Fibroblast of pulmonary artery (primary cell): ENCODE data around the gene ENTPD3.
A peak's percentile ranks its signal among the peaks of the same experiment; 100 is the strongest.

Experiments
- DNase-seq: peaks from one replicate; pipeline ENCODE4 v3.0.0-alpha.2; 2010; ENCODE audit warnings: low read depth
- H3K4me3 ChIP-seq: replicated peaks from 2 replicates; pipeline ENCODE4 v1.5.1; 2011; ENCODE audit warnings: low read depth, mild to moderate bottlenecking, control low read depth, low read length, moderate library complexity
- TF ChIP-seq, protein P1 (sequence below): IDR thresholded peaks from 2 replicates; pipeline ENCODE4 v1.5.1; 2011; ENCODE audit warnings: mild to moderate bottlenecking, control low read depth, low read length, inconsistent platforms; ENCODE audit errors: missing control alignments

ENTPD3 gene

DNA sequence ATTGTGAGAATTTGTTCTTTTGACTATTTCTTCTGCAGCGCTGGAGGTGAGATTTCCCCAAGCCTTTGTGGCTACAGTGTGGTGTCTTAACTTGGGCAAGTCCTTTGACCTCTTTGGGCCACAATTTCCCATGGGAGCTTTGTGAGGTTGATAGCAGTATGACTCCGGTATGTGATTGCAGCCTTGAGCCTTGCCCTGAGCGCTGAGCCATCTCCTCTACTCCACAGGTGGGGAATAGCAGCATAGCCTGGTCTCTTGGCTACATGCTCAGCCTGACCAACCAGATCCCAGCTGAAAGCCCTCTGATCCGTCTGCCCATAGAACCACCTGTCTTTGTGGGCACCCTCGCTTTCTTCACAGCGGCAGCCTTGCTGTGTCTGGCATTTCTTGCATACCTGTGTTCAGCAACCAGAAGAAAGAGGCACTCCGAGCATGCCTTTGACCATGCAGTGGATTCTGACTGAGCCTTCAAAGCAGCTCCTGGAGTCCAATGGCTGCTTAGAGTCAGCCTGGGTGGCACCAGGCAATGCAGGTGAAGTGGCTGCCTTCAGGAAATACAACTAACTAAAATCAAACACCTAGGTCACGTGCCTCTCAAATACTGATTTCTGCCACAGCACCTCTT lies 40.2 kb downstream of the ENTPD3 start:
- TF ChIP-seq, protein P1, sequence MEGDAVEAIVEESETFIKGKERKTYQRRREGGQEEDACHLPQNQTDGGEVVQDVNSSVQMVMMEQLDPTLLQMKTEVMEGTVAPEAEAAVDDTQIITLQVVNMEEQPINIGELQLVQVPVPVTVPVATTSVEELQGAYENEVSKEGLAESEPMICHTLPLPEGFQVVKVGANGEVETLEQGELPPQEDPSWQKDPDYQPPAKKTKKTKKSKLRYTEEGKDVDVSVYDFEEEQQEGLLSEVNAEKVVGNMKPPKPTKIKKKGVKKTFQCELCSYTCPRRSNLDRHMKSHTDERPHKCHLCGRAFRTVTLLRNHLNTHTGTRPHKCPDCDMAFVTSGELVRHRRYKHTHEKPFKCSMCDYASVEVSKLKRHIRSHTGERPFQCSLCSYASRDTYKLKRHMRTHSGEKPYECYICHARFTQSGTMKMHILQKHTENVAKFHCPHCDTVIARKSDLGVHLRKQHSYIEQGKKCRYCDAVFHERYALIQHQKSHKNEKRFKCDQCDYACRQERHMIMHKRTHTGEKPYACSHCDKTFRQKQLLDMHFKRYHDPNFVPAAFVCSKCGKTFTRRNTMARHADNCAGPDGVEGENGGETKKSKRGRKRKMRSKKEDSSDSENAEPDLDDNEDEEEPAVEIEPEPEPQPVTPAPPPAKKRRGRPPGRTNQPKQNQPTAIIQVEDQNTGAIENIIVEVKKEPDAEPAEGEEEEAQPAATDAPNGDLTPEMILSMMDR, result no peak

DNA sequence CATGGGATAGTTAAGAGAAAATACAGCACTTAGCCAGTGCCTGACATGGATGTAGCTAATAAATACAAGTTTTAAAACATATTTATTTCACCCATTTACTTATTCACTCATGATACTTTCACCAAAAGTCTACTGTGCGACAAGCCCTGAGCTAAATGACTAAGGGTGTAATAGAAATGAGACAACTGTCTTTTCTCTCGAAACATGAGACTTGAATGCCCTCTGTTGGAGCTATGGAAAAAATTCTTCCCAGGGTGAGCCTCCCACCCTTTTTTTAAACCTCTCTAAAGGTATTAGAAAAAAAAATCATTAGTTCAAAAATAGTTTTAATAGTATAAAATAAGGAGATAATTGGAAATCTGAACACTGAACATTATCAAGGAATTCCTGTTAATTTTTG lies 45.8 kb downstream of the ENTPD3 start:
- H3K4me3 ChIP-seq, result no peak overlapping the region
- no peak for DNase-seq
- TF ChIP-seq, protein P1, result no peak

More for the DNA sequence above, 40.2 kb downstream of the ENTPD3 start:
- no peak overlapping the region for H3K4me3 ChIP-seq
- DNase-seq, result no peak

DNA sequence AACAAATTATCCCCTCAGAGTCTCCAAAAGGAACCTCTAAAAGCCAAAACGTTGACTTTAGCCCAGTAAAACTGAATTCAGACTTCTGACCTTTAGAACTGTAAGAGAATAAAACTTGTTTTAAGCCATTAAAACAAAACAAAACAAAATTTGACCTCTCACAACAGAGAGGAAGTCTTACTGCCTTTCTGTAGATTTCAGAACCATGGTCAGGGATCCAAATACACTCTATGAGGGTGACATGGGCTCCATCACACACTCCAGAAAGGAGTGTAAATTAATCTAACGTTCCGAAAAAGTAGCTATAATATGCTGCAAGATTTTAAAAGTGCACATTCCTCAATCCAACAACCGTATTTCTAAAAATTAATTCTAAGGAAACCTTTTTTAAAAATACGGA lies 50.9 kb downstream of the ENTPD3 start:
- H3K4me3 ChIP-seq, result no peak overlapping the region
- DNase-seq, result peak; percentile 10
- TF ChIP-seq, protein P1, result no peak

DNA sequence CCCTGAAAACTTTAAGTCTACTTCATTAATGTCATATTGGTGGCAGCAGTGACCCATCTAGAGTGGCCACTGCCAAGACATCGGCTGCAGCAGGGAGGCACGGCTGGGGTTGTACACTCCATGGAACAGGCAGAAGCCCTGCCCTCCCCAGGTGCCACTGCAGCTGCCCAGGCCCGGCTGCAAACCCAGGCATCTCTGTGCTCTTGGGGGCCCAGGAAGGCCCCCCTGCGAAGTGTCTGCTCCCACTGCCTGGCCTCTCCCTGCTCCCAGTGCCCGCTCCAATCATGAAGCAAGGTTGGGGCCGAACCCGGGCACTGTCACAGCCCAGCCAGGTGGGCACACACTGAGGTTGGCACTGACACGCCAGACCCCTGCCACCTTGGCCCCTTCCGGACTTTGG lies 58.1 kb downstream of the ENTPD3 start:
- H3K4me3 ChIP-seq, result no peak overlapping the region
- DNase-seq, result no peak
- TF ChIP-seq, protein P1, result no peak

DNA sequence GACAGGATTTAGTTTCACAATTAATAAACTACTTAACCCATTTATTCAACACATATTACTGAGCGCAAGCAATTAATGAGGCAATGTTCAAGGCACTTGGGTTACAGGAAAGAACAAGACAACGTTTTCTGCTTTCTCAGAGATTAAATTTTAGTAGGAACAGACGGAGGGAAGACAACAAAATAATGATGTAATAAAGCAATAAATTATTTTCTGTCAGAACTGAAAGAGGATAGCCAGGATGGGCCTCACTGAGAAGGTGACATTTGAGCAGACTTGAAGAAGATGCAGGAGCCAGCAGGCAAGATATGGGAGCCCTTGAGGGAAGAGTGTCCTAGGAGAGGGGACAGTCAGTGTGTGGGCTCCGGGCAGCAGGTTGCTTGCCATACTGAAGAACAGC lies 58.9 kb downstream of the ENTPD3 start:
- TF ChIP-seq, protein P1, result no peak
- DNase-seq, result no peak
- no peak overlapping the region for H3K4me3 ChIP-seq

DNA sequence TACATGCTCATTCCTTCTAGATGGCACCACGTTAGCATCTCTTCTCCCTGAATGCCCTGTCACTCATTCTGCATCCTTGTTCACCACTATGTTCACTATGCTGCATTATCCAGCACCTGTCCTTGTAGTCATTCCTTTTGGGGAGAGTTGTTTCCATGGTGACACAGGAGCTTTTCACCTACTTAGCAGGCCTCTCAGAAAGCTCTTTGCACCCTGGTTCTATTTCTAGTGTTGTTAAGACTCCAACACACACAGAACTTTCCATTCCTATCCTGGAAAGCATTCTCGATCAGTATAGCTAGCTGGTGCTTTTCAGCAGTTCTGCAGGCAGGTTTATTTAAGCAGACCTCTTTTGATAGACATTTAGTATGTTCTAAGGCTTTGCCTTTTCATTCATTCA lies 63.5 kb downstream of the ENTPD3 start:
- TF ChIP-seq, protein P1, result no peak
- H3K4me3 ChIP-seq, result no peak overlapping the region
- no peak for DNase-seq

DNA sequence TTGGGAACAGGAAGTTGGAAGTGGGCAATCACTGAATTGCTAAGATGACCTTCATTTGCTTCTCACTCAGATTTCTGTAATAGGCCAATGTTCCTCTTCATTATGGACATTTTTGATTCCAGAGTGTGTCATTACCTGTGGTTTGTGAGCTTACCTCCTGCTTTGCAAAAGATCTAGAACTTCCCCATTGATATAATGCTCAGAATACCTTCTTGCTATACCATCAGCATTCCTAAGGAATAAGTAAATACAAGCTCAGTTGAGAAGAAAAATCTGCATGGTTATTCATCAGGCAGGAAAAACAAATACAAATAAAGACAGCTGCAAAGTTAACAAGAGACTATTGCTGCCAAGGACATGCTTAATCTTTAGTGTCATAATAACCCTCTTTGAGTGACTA lies 64.6 kb downstream of the ENTPD3 start:
- TF ChIP-seq, protein P1, result no peak
- H3K4me3 ChIP-seq, result no peak overlapping the region
- no peak for DNase-seq
